GM12865 (cell line): Measurements from ENCODE around the gene ZNF780B.

Source experiments
- DNase-seq: peaks from one replicate; pipeline ENCODE4 v3.0.0; 2010; ENCODE audit warnings: low read depth
- H3K4me3 ChIP-seq: 2 replicates; pipeline ENCODE4 v1.5.1; 2011; ENCODE audit warnings: mild to moderate bottlenecking, low read depth, low read length, control low read depth
- CTCF ChIP-seq: IDR thresholded peaks from 2 replicates; pipeline ENCODE4 v1.5.1; 2011; ENCODE audit warnings: low read length, control low read depth, low read depth, inconsistent platforms; ENCODE audit not compliant: insufficient read depth; ENCODE audit errors: missing control alignments

ZNF780B gene

DNA sequence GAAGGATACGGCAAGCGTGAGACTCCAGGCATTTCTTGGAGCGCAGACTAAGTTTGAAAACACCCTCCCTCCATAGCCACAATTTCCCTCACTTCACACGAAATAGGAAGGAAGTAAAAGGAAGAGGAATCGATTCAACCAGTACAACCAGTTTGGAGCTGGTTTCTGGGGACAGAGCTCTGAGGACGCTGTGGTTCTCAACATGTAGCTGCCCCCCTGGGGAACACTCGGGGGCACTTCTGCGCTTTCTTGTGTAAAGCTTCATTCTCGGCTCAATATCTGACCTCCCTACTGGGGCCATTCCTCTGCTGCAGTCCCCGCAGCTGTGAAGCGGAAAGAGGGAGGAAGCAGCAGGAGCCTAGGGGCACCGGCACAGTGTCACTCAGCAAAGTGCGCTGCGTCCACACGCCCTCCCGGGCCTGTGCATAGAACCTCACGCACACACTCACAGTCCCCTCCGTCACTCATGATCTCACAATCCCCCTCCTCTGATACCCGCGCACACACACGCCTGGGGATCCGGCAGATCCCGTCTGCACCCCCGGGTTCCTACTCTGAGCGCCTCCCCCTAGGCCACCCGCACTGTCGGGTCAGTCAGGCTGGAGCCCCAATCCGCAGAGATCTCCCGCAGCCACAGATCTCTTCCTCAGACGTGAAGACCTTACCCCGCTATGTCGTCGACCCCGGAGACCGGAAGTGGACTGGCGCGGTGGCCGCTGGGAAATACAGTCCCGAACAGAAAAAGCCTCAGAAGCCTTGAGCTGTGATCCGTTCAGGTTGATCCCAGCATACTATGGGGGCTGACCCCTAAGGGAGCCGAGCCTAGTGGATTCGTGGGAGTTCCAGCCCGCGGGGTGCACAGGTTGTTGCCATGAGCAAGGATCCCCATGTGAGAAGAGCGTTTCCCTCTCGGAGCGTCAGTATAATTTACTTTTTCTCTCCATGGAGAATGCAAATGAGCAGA, 34.5 kb upstream of the ZNF780B start, which contains the start of gene ZNF780A:
Gene ZNF780A, minus strand, starts transcription at position 703 of the 964 bp plus-strand sequence. CDS start 6,190 bp downstream, outside the sequence.
- peak; percentile 86 for DNase-seq
- TF ChIP-seq CTCF, result no peak

DNA sequence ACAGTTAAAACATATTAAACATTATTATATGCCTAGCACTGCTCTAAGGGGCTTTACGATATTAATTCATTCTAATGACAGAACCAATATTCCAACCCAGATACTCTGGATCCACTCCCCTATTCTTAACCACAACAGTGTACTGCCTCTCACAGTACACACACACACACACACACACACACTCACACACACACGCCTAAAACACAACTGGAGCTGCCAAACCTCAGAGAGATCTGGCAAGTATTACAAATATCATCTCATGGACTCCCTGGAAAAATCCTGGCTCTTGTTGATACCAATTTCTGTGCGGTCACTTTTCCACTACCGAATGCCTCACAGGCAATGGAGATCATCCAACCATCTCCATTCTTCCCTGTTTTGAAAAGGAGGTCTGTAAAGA, 33.4 kb upstream of the ZNF780B start:
- H3K4me3 ChIP-seq, result peak overlapping the region; percentile 80
- no peak for TF ChIP-seq CTCF
- no peak for DNase-seq

More for the DNA sequence above, 34.5 kb upstream of the ZNF780B start, which contains the start of gene ZNF780A:
- peak within 1 kb of the TSS; percentile 80 for H3K4me3 ChIP-seq

DNA sequence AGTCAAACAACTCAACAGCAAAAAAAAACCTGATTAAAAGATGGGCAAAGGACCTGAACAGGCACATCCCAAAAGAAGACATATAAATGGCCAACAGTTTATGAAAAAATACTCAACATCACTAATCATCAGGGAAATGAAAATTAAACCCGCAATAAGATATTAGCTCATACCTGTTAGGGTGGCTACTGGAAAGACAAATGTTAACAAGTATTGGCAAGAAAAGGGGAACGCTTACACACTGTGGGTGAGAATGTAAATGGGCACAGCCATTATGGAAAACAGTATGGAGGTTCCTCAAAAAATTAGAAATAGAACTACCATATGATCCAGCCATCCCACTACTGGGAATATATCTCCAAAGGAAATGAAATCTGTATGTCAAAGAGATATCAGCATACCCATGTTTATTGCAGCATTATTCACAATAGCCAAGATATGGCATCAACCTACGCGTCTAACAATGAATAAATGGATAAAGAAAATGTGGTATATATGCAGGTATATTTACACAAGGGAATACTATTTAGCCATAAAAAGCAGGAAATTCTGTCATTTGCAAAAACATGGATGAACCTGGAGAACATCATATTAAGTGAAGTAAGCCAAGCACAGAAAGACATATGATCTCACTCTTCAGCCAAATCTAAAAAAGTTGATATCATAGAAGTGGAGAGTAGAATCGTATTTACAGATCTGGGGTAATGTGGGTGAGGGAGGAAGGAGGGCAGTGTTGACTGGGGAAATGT, 32.4 kb upstream of the ZNF780B start:
- no peak for TF ChIP-seq CTCF

DNA sequence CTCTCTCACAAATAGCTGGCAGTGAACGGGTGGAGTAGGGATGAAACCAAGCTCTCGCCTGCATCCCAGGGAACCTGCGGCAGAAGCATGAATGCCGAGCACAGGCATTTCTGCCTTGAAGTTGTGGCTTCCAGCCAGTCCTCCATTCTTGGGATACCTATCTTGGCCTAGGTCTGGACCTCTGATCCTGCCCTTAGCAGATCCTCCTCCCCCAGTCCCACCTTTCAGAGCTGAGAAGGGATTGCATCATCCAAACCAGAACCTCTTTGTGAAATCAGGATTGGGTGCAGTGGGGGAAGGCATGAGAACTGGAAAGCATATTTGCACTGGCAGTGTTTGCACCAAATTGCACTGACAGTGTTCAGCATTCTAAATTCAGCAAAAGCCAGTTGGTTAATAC, 28.9 kb upstream of the ZNF780B start:
- no peak overlapping the region for H3K4me3 ChIP-seq
- no peak for DNase-seq
- no peak for TF ChIP-seq CTCF

More for the DNA sequence above, 32.4 kb upstream of the ZNF780B start:
- no peak for DNase-seq
- H3K4me3 ChIP-seq, result no peak overlapping the region

DNA sequence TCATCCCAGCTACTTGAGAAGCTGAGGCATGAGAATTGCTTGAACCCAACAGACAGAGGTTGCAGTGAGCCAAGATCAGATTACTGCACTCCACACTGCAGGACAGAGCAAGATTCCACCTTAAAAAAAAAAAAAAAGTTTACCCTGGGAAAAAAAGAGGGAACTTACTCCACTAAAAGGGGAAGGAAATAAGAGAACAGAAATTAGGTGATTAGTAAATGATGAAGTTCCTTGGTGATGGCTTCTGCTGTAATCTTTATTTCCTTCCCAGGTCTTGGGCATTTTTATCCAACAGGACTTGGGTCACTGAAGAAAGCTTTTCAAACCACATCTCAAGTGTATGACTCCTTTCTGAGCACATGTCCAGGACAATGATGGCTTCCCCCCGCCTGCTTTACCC, 25.4 kb upstream of the ZNF780B start:
- no peak overlapping the region for H3K4me3 ChIP-seq
- no peak for TF ChIP-seq CTCF
- no peak for DNase-seq

DNA sequence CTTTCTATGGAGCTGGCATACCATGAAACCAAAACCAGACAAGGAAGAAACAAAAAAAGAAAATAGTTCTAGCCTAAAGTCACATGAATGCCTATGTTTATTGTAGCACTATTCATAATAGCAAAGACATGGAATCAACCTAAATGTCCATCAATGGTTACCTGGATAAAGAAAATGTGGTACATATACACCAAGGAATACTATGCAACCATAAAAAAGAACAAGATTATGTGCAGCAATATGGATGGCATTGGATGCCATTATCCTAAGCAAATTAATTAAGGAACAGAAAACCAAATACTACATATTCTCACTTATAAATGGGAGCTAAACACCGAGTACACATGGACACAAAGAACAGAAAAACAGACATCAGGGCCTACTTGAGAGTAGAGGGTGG, 24.3 kb upstream of the ZNF780B start:
- no peak overlapping the region for H3K4me3 ChIP-seq
- no peak for TF ChIP-seq CTCF
- DNase-seq, result no peak
